Heart left ventricle (tissue), 13 donors: ENCODE results near the gene HDAC7.

ENCODE experiments used
- POLR2A ChIP-seq, 2 donors: fragments of 450-650 bp; IDR thresholded peaks; one replicate each; pipeline ENCODE4 v1.6.1; 2017; ENCODE audit warnings: antibody characterized with exemption in 2 of 2, mild to moderate bottlenecking in 2 of 2, moderate library complexity in 2 of 2
- TF ChIP-seq, protein P1 (sequence below), 12 donors: fragments of 200-600 bp; sonication (generic) in 4 of 12; IDR thresholded peaks; one replicate each; pipeline versions ENCODE4 v1.5.0 to v1.8.0; 2018 to 2022; ENCODE audit warnings: antibody characterized with exemption in 12 of 12, mild to moderate bottlenecking in 5 of 12
- donor health status: ischemic (EF 13 %, LVEDD 7.1; RV severe dilation, severe dysfunction).
- donor health status: DM: no; HTN: yes; CAD: no.
- donor health status: DM: no; HTN: no; CAD: no.
- donor health status: ischemic (EF 25% LVEDD 6.9; RV normal size, moderate dysfunction).
- donor health status: ischemic (EF 25% LVEDD 5.7; RV mildly dilated, moderate dysfunction).
- donor health status: ischemic (EF 35%, LVEDD 5.7; RV mildly dilated, moderate dysfunction).
- donor health status: nonischemic (EF 11% LVEDD 7.7; RV severe dilation, severe dysfunction).
- donor health status: DM: yes; HTN: yes; CAD: no.
- donor health status: PGD.
- donor health status: ischemic (EF 29% LVEDD 5.4; RV normal size, mild dysfunction).
- donor health status: nonischemic (EF 23%, LVEDD 6.1; RV moderate dilation, normal function).

DNA sequence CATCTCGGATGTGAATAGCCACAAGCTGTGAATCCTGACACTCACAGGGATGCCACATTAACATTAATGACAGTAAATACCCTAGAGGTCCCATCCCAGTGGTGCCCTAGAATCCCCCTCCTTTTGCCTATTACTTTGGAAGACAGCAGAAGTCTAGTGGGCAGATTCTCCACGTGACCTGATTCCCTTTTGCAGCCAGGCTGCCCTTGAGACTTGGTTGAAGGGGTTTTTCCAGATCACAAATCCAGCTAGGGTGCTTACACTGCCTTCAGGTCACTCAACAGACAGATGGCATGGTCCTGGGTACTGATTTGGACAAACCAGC, 8.7 kb downstream of the HDAC7 start:
- TF ChIP-seq, protein P1, sequence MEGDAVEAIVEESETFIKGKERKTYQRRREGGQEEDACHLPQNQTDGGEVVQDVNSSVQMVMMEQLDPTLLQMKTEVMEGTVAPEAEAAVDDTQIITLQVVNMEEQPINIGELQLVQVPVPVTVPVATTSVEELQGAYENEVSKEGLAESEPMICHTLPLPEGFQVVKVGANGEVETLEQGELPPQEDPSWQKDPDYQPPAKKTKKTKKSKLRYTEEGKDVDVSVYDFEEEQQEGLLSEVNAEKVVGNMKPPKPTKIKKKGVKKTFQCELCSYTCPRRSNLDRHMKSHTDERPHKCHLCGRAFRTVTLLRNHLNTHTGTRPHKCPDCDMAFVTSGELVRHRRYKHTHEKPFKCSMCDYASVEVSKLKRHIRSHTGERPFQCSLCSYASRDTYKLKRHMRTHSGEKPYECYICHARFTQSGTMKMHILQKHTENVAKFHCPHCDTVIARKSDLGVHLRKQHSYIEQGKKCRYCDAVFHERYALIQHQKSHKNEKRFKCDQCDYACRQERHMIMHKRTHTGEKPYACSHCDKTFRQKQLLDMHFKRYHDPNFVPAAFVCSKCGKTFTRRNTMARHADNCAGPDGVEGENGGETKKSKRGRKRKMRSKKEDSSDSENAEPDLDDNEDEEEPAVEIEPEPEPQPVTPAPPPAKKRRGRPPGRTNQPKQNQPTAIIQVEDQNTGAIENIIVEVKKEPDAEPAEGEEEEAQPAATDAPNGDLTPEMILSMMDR (IDR thresholded peaks at IDR 0.05): no peak
- TF ChIP-seq POLR2A (IDR thresholded peaks at IDR 0.05): no peak
